Breast epithelium (tissue), 3 donors: ENCODE results near the gene RRP1.

Experiments
- CTCF ChIP-seq, 3 donors: fragments of 450-650 bp; IDR thresholded peaks; one replicate each; pipeline ENCODE4 v1.5.1; 2016 to 2017; ENCODE audit warnings: antibody characterized with exemption in 3 of 3, mild to moderate bottlenecking in 3 of 3, moderate library complexity in 3 of 3
- POLR2A ChIP-seq: fragments of 450-650 bp; IDR thresholded peaks from one replicate; pipeline ENCODE4 v1.6.1; 2016; ENCODE audit warnings: antibody characterized with exemption, mild to moderate bottlenecking, moderate library complexity
- POLR2AphosphoS5 ChIP-seq, 3 donors: sonication (generic); formaldehyde crosslinking; IDR thresholded peaks; one replicate each; pipeline ENCODE4 v1.6.1; 2017; ENCODE audit warnings: antibody characterized with exemption in 3 of 3

- no peak for TF ChIP-seq CTCF (IDR thresholded peaks at IDR 0.05)
- no peak for TF ChIP-seq POLR2A
- no peak for TF ChIP-seq POLR2AphosphoS5 (IDR thresholded peaks at IDR 0.05)
These were observed 44.9 kb downstream of the RRP1 start for GRCh38 chr21:43834146-43834905.
